HCT116 (cell line): ENCODE data around the gene PAK6. TPM values are rescaled to one million over a fixed set of nuclear protein-coding genes. Genes with fewer than 3 reads are reported as not detected.

Experiments
- ATAC-seq: fragments of 200-7000 bp; cut with Tn5 transposase; 2 replicates; pipeline ENCODE4 v1.9.1; 2020; ENCODE audit warnings: mild to moderate bottlenecking, moderate library complexity
- BruUV-seq: library from RNA; stranded (reverse); fragments of 400-500 nt; replicated peaks from 2 replicates; lab custom pipeline; 2021; lab: Mats Ljungman, UMichigan
- CTCF ChIA-PET: fragments of 300-600 bp; sonication (Branson Sonifier 250); formaldehyde crosslinking; loops from one replicate; lab custom pipeline; 2021; ENCODE audit warnings: antibody characterized with exemption; lab: Charles Lee
- POLR2A ChIA-PET: fragments of 300-600, 350-600 bp; sonication (Branson Sonifier 250); formaldehyde crosslinking; loops from one replicate; lab custom pipeline; 2021; ENCODE audit warnings: antibody characterized with exemption; lab: Charles Lee
- RAD21 ChIA-PET, 2 experiments: fragments of 300-600 bp; sonication (Branson Sonifier 250); formaldehyde crosslinking; loops; one replicate each; lab custom pipeline; 2023; ENCODE audit warnings: low total read pairs in 2 of 2; ENCODE audit not compliant: uncharacterized antibody in 2 of 2, unreplicated experiment in 2 of 2, low non-redundant PET in 1 of 2; lab: Charles Lee
- DNase-seq: peaks from one replicate; pipeline ENCODE4 v3.0.0-alpha.2; 2010; ENCODE audit warnings: low read depth, low spot score
- H2AFZ ChIP-seq: fragments of 200-600 bp; shearing (Covaris generic), sonication (generic); 2 replicates; pipeline ENCODE4 v1.6.1; 2017; ENCODE audit warnings: low read depth, mixed run types, mixed read lengths, antibody characterized with exemption, low read length; ENCODE audit not compliant: poor library complexity, severe bottlenecking
- H3K27ac ChIP-seq: 2 replicates; pipeline ENCODE4 v1.5.1; 2012; ENCODE audit warnings: low read depth, low read length
- H3K27me3 ChIP-seq: fragments of 200-600 bp; sonication (generic); 2 replicates; pipeline ENCODE4 v1.6.1; 2016; ENCODE audit warnings: mixed run types, low read length, mixed read lengths; ENCODE audit not compliant: insufficient read depth
- H3K36me3 ChIP-seq, 2 experiments: fragments of 200-500 bp in 1 of 2; fragments of 200-600 bp in 1 of 2; sonication (Bioruptor generic) in 1 of 2; sonication (generic) in 1 of 2; 2 replicates each; pipeline versions ENCODE4 v1.5.1 to v1.6.1; 2014 to 2016; ENCODE audit warnings: low read length in 2 of 2, inconsistent platforms in 1 of 2, mixed read lengths in 1 of 2, mixed run types in 1 of 2; ENCODE audit not compliant: insufficient read depth in 2 of 2, control insufficient read depth in 1 of 2
- H3K4me1 ChIP-seq, 2 experiments: fragments of 200-600 bp in 1 of 2; sonication (generic) in 1 of 2; 2 replicates each; pipeline versions ENCODE4 v1.5.1 to v1.6.1; 2012 to 2017; ENCODE audit warnings: low read length in 2 of 2, inconsistent platforms in 1 of 2, mild to moderate bottlenecking in 1 of 2, mixed read lengths in 1 of 2, mixed run types in 1 of 2, moderate library complexity in 1 of 2; ENCODE audit not compliant: insufficient read depth in 2 of 2, control insufficient read depth in 1 of 2
- H3K4me2 ChIP-seq: fragments of 200-600 bp; sonication (generic); 2 replicates; pipeline ENCODE4 v1.6.1; 2017; ENCODE audit warnings: mixed run types, low read length, mixed read lengths
- H3K4me3 ChIP-seq, 2 experiments: fragments of 200-600 bp in 1 of 2; sonication (generic) in 1 of 2; replicated peaks in 1 of 2; 2 replicates each; pipeline ENCODE4 v1.5.1; 2011 to 2016; ENCODE audit warnings: low read length in 2 of 2, control low read depth in 1 of 2, low read depth in 1 of 2, mild to moderate bottlenecking in 1 of 2, mixed read lengths in 1 of 2, mixed run types in 1 of 2
- H3K79me2 ChIP-seq: fragments of 200-600 bp; sonication (generic); 2 replicates; pipeline ENCODE4 v1.6.1; 2017; ENCODE audit warnings: mild to moderate bottlenecking, mixed run types, low read length, moderate library complexity, mixed read lengths; ENCODE audit not compliant: insufficient read depth
- H3K9ac ChIP-seq: fragments of 200-600 bp; sonication (generic); 2 replicates; pipeline ENCODE4 v1.6.1; 2016; ENCODE audit warnings: low read length, mixed read lengths
- H3K9me2 ChIP-seq: fragments of 200-600 bp; sonication (generic), shearing (Covaris generic); 2 replicates; pipeline ENCODE4 v1.6.1; 2017; ENCODE audit warnings: mixed run types, mild to moderate bottlenecking, moderate library complexity; ENCODE audit not compliant: insufficient read depth
- H3K9me3 ChIP-seq, 2 experiments: fragments of 200-500 bp in 1 of 2; fragments of 200-600 bp in 1 of 2; sonication (Bioruptor generic) in 1 of 2; sonication (generic) in 1 of 2; 2 replicates each; pipeline ENCODE4 v1.6.1; 2014 to 2017; ENCODE audit warnings: low read length in 2 of 2, mixed read lengths in 2 of 2, inconsistent platforms in 1 of 2, low read depth in 1 of 2, mild to moderate bottlenecking in 1 of 2, mixed run types in 1 of 2, moderate library complexity in 1 of 2; ENCODE audit not compliant: control insufficient read depth in 1 of 2, insufficient read depth in 1 of 2
- H4K20me1 ChIP-seq: fragments of 200-600 bp; sonication (generic), shearing (Covaris generic); 2 replicates; pipeline ENCODE4 v1.6.1; 2017; ENCODE audit warnings: mixed run types, mild to moderate bottlenecking, moderate library complexity; ENCODE audit not compliant: insufficient read depth
- CBX3 ChIP-seq: IDR thresholded peaks from 2 replicates; pipeline ENCODE4 v1.6.1; 2012; ENCODE audit warnings: low read depth
- ELF1 ChIP-seq: IDR thresholded peaks from 2 replicates; pipeline ENCODE4 v1.6.1; 2012; ENCODE audit warnings: low read depth, borderline replicate concordance
- EZH2 ChIP-seq: fragments of 200-600 bp; sonication (generic); IDR thresholded peaks from 2 replicates; pipeline ENCODE4 v1.6.1; 2017; ENCODE audit warnings: antibody characterized with exemption, mixed run types
- EZH2phosphoT487 ChIP-seq: fragments of 200-600 bp; IDR thresholded peaks from 2 replicates; pipeline ENCODE4 v1.6.1; 2018; ENCODE audit warnings: antibody characterized with exemption, borderline replicate concordance
- FOSL1 ChIP-seq: IDR thresholded peaks from 2 replicates; pipeline ENCODE4 v1.6.1; 2012; ENCODE audit warnings: low read depth
- JUND ChIP-seq: IDR thresholded peaks from 2 replicates; pipeline ENCODE4 v1.6.1; 2012
- MAX ChIP-seq: IDR thresholded peaks from 2 replicates; pipeline ENCODE4 v1.6.1; 2012
- POLR2AphosphoS5 ChIP-seq: IDR thresholded peaks from 2 replicates; pipeline ENCODE4 v1.6.1; 2011; ENCODE audit warnings: mild to moderate bottlenecking, low read depth, low read length, moderate library complexity
- SIN3A ChIP-seq: IDR thresholded peaks from 2 replicates; pipeline ENCODE4 v1.6.1; 2012; ENCODE audit warnings: low read depth
- SP1 ChIP-seq: IDR thresholded peaks from 2 replicates; pipeline ENCODE4 v1.6.1; 2012; ENCODE audit warnings: low read depth
- TCF7L2 ChIP-seq: IDR thresholded peaks from 2 replicates; pipeline ENCODE4 v1.7.0; 2011; ENCODE audit warnings: borderline replicate concordance, inconsistent platforms; ENCODE audit not compliant: insufficient read depth, insufficient read length; ENCODE audit errors: extremely low read depth
- YY1 ChIP-seq: IDR thresholded peaks from 2 replicates; pipeline ENCODE4 v1.6.1; 2011; ENCODE audit warnings: low read length, low read depth, moderate library complexity, mild to moderate bottlenecking; ENCODE audit not compliant: insufficient replicate concordance; ENCODE audit errors: extremely low read depth
- ZFX ChIP-seq: fragments of 450-650 bp; IDR thresholded peaks from 2 replicates; pipeline ENCODE4 v1.6.1; 2017
- ZNF274 ChIP-seq: fragments of 200-500 bp; sonication (Bioruptor generic); IDR thresholded peaks from 2 replicates; pipeline ENCODE4 v1.6.1; 2014; ENCODE audit warnings: mild to moderate bottlenecking, low read depth, low read length, inconsistent platforms
- intact Hi-C: fragments of 100-400 bp; cut with micrococcal nuclease; formaldehyde crosslinking; loops from 2 replicates; pipeline ENCODE4 v1.10.0; 2022
- total RNA-seq: library from RNA; stranded (reverse); gene quantifications from one replicate; pipeline ENCODE4 v1.2.1, GENCODE V29; 2021; ENCODE audit not compliant: unreplicated experiment
- TF ChIP-seq, protein P1 (sequence below): IDR thresholded peaks from 2 replicates; pipeline ENCODE4 v1.6.1; 2012; ENCODE audit warnings: low read depth

Gene PAK6
- total RNA-seq, 1 experiment from 2014 or later = 19.9 TPM

DNA sequence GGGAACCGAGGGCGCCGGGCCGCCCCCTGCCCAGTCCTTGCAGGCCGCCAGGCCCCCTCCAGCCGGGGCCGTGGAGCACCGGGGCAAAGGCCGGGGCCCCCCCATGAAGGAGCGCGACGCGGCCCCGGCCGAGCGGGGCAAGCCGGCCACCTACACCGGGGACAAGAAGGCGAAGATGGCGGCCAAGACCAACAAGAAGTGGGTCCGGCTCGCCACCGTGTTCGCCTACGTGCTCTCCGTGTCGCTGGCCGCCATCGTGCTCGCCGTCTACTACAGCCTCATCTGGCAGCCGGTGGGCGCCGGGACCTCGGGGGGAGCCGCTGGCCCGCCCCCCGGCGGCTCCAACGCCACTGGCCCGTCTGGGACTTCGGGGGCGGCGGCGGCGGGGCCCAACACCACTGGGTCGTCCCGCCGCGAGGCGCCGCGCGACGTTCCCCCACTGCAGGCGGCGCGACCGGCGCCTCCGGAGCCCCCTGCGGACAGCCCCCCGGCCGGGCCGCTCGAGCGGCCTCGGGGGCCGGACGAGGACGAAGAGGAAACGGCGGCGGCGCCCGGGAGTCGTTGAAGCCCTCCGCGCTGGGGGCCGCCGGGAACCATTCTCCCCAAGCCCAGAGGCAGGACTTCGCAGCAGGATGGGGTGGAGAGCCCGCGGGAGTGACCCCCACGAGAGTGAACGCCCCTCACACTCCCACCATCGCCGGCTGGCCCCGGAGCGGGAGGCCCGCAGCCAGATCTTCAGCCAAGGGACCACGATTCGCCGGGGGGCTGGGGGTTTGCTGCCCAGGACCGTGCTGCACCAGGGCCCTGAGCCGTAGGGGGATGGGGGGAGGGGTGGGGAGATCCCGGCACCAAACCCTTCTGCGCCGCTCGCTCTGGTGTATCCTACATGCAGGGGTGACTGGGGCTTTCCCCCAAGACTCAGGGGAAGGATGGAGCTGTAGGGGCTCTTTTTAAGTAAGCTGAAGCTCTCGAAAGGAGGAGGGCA is 85.4 kb downstream of the PAK6 start:
- DNase-seq = no peak

DNA sequence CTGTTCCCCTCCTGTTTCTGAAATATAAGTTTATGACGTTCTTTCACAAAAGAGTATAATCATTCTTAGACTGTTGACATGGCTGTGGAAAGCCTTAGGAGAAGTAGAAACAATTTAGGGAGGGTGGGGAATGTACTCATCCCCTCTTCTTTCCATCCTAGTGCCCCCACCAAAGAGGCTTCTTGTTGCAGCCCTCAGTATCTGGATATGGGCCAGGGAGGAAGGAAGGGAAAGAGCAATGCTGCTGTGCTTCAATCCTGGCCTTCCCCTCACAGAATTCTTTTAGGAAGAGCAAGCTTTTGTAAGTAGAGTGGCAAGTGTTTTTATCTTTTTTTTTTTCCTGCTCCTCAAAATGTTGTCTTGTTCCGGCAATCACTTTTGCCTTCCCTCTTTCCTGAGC is 86.3 kb downstream of the PAK6 start:
- TSS peak; percentile 54 for BruUV-seq
- Histone ChIP-seq H3K4me2 (no peak overlapping the region), H3K79me2 (no peaks in the 10 kb centered on the region), H3K9me2 (no peaks in the 10 kb centered on the region), H3K27ac (no peak overlapping the region), H3K4me3 (no peak overlapping the region), H3K4me1 (peaks cover 4 to 18% of the 10 kb centered on the region in 2 experiments; a peak in 3 of 4 replicates), H4K20me1 (no peaks in the 10 kb centered on the region), H3K36me3 (no peaks in the 10 kb centered on the region), H2AFZ (no peak overlapping the region), H3K27me3 (no peaks in the 10 kb centered on the region), H3K9ac (no peak overlapping the region), H3K9me3 (no peaks in the 10 kb centered on the region)
- intact Hi-C loops = no loop called here
- ChIA-PET POLR2A (interaction anchor here (2.3 kb wide), 1 partner anchor 13 kb away, joined by 6 read pairs; no protein-coding TSS in a partner anchor), RAD21 (no interaction called here), CTCF (interaction anchor here (5.9 kb wide), 1 partner anchor 14 kb away, joined by 55 read pairs; the partner anchor contains the start of gene CCDC9B)
- no peak for DNase-seq
- ATAC-seq = no peak
- no peak for TF ChIP-seq EZH2
- no peak for TF ChIP-seq SP1
- no peak for TF ChIP-seq YY1
- no peak for TF ChIP-seq EZH2phosphoT487
- TF ChIP-seq SIN3A = no peak
- TF ChIP-seq ZNF274 = no peak
- TF ChIP-seq ZFX = no peak
- no peak for TF ChIP-seq JUND
- TF ChIP-seq TCF7L2 = no peak
- TF ChIP-seq, protein P1, sequence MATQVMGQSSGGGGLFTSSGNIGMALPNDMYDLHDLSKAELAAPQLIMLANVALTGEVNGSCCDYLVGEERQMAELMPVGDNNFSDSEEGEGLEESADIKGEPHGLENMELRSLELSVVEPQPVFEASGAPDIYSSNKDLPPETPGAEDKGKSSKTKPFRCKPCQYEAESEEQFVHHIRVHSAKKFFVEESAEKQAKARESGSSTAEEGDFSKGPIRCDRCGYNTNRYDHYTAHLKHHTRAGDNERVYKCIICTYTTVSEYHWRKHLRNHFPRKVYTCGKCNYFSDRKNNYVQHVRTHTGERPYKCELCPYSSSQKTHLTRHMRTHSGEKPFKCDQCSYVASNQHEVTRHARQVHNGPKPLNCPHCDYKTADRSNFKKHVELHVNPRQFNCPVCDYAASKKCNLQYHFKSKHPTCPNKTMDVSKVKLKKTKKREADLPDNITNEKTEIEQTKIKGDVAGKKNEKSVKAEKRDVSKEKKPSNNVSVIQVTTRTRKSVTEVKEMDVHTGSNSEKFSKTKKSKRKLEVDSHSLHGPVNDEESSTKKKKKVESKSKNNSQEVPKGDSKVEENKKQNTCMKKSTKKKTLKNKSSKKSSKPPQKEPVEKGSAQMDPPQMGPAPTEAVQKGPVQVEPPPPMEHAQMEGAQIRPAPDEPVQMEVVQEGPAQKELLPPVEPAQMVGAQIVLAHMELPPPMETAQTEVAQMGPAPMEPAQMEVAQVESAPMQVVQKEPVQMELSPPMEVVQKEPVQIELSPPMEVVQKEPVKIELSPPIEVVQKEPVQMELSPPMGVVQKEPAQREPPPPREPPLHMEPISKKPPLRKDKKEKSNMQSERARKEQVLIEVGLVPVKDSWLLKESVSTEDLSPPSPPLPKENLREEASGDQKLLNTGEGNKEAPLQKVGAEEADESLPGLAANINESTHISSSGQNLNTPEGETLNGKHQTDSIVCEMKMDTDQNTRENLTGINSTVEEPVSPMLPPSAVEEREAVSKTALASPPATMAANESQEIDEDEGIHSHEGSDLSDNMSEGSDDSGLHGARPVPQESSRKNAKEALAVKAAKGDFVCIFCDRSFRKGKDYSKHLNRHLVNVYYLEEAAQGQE = no peak

More for the DNA sequence above, 85.4 kb downstream of the PAK6 start:
- Histone ChIP-seq H3K36me3 (no peaks in the 10 kb centered on the region), H3K4me1 (peaks cover 4 to 18% of the 10 kb centered on the region in 2 experiments; a peak in 3 of 4 replicates), H2AFZ (no peak overlapping the region), H3K79me2 (no peaks in the 10 kb centered on the region), H3K27me3 (no peaks in the 10 kb centered on the region), H3K4me2 (peak overlapping the region; percentile 70), H3K9me2 (no peaks in the 10 kb centered on the region), H3K4me3 (peak overlapping the region; percentile 47 to 58), H3K9ac (peak overlapping the region; percentile 46; the same call in 1 of the 2 replicates), H4K20me1 (no peaks in the 10 kb centered on the region), H3K27ac (peak overlapping the region; percentile 39; the same call in 1 of the 2 replicates), H3K9me3 (no peaks in the 10 kb centered on the region)
- intact Hi-C loops = no loop called here
- POLR2A ChIA-PET = no interaction called here
- RAD21 ChIA-PET = no interaction called here
- no TSS peak for BruUV-seq
- peak; percentile 7 for ATAC-seq
- TF ChIP-seq FOSL1 (no peak), ELF1 (no peak), MAX (no peak), SP1 (no peak), POLR2AphosphoS5 (no peak), CBX3 (no peak)
- CTCF ChIA-PET = interaction anchor here (5.3 to 5.9 kb wide), 2 partner anchors 15 kb away, joined by 44 to 55 read pairs; partner anchors contain the start of gene CCDC9B
